Tibial artery (tissue), 4 donors: Measurements from ENCODE around the gene CCDC107.
A peak's percentile ranks its signal among the peaks of the same experiment; 100 is the strongest.
"Not testable (repeated sequence)": the region's sequence is repeated elsewhere in the genome, so short reads cannot be mapped to it uniquely, and the experiment has no call there.

Source experiments
- DNase-seq, 2 donors: peaks; one replicate each; pipeline ENCODE4 v3.0.0-alpha.2; 2019
- H3K27ac ChIP-seq, 2 donors: fragments of 200-600 bp; sonication (generic) in 1 of 2; 1 replicate in 1 of 2; 2 replicates in 1 of 2; pipeline ENCODE4 v1.5.1; 2018 to 2019; ENCODE audit warnings: mild to moderate bottlenecking in 1 of 2
- H3K27me3 ChIP-seq, 2 donors: fragments of 200-600 bp; sonication (generic) in 1 of 2; one replicate each; pipeline versions ENCODE4 v1.5.1 to v1.6.0; 2016 to 2019
- H3K36me3 ChIP-seq, 3 donors: fragments of 200-600 bp; sonication (generic) in 2 of 3; one replicate each; pipeline ENCODE4 v1.5.1; 2016 to 2019; ENCODE audit warnings: mild to moderate bottlenecking in 2 of 3
- H3K4me1 ChIP-seq, 4 donors: fragments of 200-600 bp; sonication (generic) in 2 of 4; 1 replicate in 3 of 4; 2 replicates in 1 of 4; pipeline ENCODE4 v1.5.1; 2016 to 2019
- H3K4me3 ChIP-seq, 2 donors: fragments of 200-600 bp; sonication (generic) in 1 of 2; 1 replicate in 1 of 2; 2 replicates in 1 of 2; pipeline ENCODE4 v1.5.1; 2018 to 2019; ENCODE audit warnings: mild to moderate bottlenecking in 2 of 2
- H3K9me3 ChIP-seq, 3 donors: fragments of 200-600 bp; sonication (generic) in 1 of 3; one replicate each; pipeline ENCODE4 v1.5.1; 2016 to 2019
- intact Hi-C: fragments of 100-400 bp; cut with DNase I; formaldehyde crosslinking; loops from one replicate; pipeline ENCODE4 v1.15.0; 2023; ENCODE audit warnings: low total_unique reads
- TF ChIP-seq, protein P1 (sequence below), 2 experiments: fragments of 200-600 bp in 1 of 2; fragments of 450-650 bp in 1 of 2; IDR thresholded peaks; one replicate each; pipeline ENCODE4 v1.5.1; 2017 to 2019; ENCODE audit warnings: antibody characterized with exemption in 2 of 2, mild to moderate bottlenecking in 1 of 2, moderate library complexity in 1 of 2

CCDC107 gene

GRCh38 chr9:35635730-35636129, 22.4 kb upstream of the CCDC107 start:
- no peaks in the 10 kb centered on the region for H3K9me3 ChIP-seq
- H3K27ac ChIP-seq = no peak overlapping the region
- no peak overlapping the region for H3K4me3 ChIP-seq
- DNase-seq = peak in 1 of 2 donors; percentile 6
- TF ChIP-seq, protein P1, sequence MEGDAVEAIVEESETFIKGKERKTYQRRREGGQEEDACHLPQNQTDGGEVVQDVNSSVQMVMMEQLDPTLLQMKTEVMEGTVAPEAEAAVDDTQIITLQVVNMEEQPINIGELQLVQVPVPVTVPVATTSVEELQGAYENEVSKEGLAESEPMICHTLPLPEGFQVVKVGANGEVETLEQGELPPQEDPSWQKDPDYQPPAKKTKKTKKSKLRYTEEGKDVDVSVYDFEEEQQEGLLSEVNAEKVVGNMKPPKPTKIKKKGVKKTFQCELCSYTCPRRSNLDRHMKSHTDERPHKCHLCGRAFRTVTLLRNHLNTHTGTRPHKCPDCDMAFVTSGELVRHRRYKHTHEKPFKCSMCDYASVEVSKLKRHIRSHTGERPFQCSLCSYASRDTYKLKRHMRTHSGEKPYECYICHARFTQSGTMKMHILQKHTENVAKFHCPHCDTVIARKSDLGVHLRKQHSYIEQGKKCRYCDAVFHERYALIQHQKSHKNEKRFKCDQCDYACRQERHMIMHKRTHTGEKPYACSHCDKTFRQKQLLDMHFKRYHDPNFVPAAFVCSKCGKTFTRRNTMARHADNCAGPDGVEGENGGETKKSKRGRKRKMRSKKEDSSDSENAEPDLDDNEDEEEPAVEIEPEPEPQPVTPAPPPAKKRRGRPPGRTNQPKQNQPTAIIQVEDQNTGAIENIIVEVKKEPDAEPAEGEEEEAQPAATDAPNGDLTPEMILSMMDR (IDR thresholded peaks at IDR 0.05) = no peak
- peaks cover 0 to 3% (median 0%) of the 10 kb centered on the region in 3 donors for H3K36me3 ChIP-seq
- intact Hi-C loops = loop anchor here (10.0 kb wide), 1 partner anchor 229 kb away; no protein-coding TSS in a partner anchor
- no peaks in the 10 kb centered on the region for H3K4me1 ChIP-seq
- no peaks in the 10 kb centered on the region for H3K27me3 ChIP-seq

GRCh38 chr9:35636135-35636876, 21.8 kb upstream of the CCDC107 start:
- H3K27me3 ChIP-seq = no peaks in the 10 kb centered on the region
- TF ChIP-seq, protein P1 (IDR thresholded peaks at IDR 0.05) = no peak
- intact Hi-C loops = loop anchor here (10.0 kb wide), 1 partner anchor 228 kb away; no protein-coding TSS in a partner anchor
- H3K36me3 ChIP-seq = peaks cover 0 to 5% (median 0%) of the 10 kb centered on the region in 3 donors
- no peaks in the 10 kb centered on the region for H3K4me1 ChIP-seq
- no peak overlapping the region for H3K4me3 ChIP-seq
- no peak overlapping the region for H3K27ac ChIP-seq
- H3K9me3 ChIP-seq = no peaks in the 10 kb centered on the region
- DNase-seq = peak in 1 of 2 donors; percentile 34

DNA sequence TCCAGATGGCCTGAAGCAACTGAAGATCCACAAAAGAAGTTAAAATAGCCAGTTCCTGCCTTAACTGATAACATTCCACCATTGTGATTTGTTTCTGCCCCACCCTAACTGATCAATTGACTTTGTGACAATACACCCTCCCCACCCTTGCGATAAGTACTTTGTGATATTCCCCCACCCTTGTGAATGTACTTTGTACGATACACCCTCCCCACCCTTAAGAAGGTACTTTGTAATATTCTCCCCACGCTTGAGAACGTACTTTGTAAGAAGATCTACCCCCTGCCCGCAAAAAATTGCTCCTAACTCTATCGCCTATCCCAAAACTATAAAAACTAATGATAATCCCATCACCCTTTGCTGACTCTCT, 21.2 kb upstream of the CCDC107 start:
- intact Hi-C loops = loop anchor here (10.0 kb wide), 1 partner anchor 228 kb away; no protein-coding TSS in a partner anchor
- DNase-seq, H3K27ac ChIP-seq: not testable (repeated sequence)

DNA sequence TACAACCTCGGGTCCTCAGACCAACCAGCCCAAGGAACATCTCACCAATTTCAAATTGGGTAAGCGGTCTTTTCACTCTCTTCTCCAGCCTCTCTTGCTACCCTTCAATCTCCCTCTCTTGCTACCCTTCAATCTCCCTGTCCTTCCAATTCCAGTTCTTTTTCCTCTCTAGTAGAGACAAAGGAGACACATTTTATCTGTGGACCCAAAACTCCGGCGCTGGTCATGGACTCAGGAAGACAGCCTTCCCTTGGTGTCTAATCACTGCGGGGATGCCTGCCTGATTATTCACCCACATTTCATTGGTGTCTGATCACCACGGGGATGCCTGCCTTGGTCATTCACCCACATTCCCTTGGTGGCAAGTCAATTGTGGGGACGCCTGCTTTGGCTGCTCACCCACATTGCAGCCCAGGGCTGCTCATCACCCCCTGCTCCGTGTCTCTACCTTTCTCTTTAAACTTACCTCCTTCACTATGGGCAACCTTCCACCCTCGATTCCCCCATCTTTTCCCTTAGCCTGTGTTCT, 20.6 kb upstream of the CCDC107 start:
- H3K4me3 ChIP-seq, H3K36me3 ChIP-seq, H3K27ac ChIP-seq, H3K4me1 ChIP-seq, H3K27me3 ChIP-seq, H3K9me3 ChIP-seq: not testable (repeated sequence)
- peak in 1 of 2 donors; percentile 27 for DNase-seq
- intact Hi-C loops = loop anchor here (10.0 kb wide), 1 partner anchor 227 kb away; no protein-coding TSS in a partner anchor

More for the DNA sequence above, 21.2 kb upstream of the CCDC107 start:
- not testable (repeated sequence) for H3K4me3 ChIP-seq, H3K4me1 ChIP-seq, H3K9me3 ChIP-seq, H3K36me3 ChIP-seq, H3K27me3 ChIP-seq

DNA sequence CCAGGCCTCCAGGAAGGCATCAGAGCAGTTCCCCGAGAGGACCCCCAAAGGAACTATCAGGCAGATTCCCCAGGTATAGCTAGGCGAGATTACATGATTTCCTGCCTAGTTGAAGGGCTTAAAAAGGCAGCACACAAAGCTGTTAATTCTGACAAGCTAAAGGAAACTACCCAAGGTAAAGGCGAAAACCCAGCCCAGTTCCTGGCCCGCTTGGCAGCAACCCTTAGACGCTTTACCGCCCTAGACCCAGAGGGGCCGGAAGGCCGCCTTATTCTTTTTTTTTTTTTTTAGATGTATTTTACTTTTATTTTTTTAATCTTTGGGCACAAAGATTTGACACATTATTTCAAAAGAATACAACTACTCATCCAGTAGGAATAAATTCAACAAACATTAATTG, 19.3 kb upstream of the CCDC107 start:
- not testable (repeated sequence) for H3K36me3 ChIP-seq, H3K9me3 ChIP-seq, H3K4me1 ChIP-seq, H3K27me3 ChIP-seq, H3K27ac ChIP-seq, H3K4me3 ChIP-seq
- peak in 1 of 2 donors; percentile 10 for DNase-seq
- intact Hi-C loops = loop anchor here (10.0 kb wide), 1 partner anchor 226 kb away; no protein-coding TSS in a partner anchor

DNA sequence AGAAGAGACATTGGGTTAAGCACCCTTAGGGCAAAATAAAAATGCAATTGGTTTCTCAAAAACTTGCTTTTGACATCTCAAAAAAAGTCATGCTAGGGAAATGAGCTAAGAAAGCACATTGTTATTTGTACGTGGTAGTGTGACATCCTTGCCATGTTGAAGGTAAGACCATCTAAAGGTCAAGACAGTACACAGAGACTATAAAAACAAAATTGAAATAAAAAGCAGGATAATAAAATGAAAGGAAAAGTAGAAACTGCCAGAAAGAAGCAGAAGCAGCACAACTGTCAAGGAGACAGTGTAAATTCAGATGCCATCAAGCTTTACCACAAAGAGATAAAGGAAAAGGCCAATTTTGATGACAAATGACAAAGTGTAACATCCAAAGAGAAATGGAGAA, 18.9 kb upstream of the CCDC107 start:
- not testable (repeated sequence) for H3K4me3 ChIP-seq, H3K27ac ChIP-seq, H3K27me3 ChIP-seq, H3K9me3 ChIP-seq, H3K4me1 ChIP-seq, DNase-seq, H3K36me3 ChIP-seq
- intact Hi-C loops = loop anchor here (10.0 kb wide), 1 partner anchor 226 kb away; no protein-coding TSS in a partner anchor

DNA sequence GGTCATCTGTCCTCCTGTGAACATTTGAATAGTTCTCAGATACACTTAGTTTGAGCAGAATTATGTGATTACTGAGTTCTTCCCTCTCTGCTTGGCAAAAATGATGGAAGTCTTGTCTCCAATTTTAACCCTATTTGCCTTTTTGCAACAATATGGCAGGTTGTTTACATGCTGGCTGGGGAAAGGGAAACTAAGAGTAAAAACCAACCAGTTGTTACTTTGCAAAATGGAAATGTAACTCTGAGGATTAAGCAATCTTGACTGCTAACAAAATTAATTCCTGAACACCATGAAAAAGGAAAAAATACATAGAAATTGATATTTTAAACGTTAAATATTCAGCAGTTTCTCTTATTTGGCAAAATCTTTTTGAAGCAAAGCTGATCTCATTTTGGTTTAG, 18.5 kb upstream of the CCDC107 start:
- Histone ChIP-seq H3K4me1 (no peaks in the 10 kb centered on the region), H3K4me3 (no peak overlapping the region), H3K27ac (no peak overlapping the region), H3K9me3 (no peaks in the 10 kb centered on the region), H3K36me3 (peaks cover 0 to 5% (median 0%) of the 10 kb centered on the region in 3 donors), H3K27me3 (no peaks in the 10 kb centered on the region)
- TF ChIP-seq, protein P1 (IDR thresholded peaks at IDR 0.05) = no peak
- intact Hi-C loops = loop anchor here (5.0 to 10.0 kb wide), 2 partner anchors 32 to 225 kb away; partner anchors contain the start of gene TESK1
- DNase-seq = no peak

DNA sequence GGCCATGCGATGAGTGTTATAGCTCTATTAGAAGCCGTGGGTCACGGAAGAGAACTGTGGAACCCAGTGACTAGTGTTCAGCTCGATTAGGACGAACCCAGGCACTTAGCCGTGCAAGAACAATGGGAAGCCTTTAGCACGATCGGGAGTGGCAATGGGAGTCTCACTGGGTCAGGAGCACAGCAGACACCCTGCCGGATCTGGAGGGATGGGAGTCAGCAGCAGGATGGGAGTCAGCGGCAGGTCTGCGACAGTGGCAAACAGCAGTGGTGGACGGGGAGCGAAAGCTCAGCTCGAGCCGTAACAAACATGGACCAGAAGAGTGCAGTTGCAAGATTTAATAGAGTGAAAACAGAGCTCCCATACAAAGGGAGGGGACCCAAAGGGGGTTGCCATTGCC, 17.7 kb upstream of the CCDC107 start:
- intact Hi-C loops = loop anchor here (5.0 kb wide), 1 partner anchor 33 kb away; the partner anchor contains the start of gene TESK1
- H3K36me3 ChIP-seq, H3K9me3 ChIP-seq, H3K4me3 ChIP-seq, H3K27me3 ChIP-seq, H3K4me1 ChIP-seq, H3K27ac ChIP-seq: not testable (repeated sequence)
- DNase-seq = peak in 1 of 2 donors; percentile 39

DNA sequence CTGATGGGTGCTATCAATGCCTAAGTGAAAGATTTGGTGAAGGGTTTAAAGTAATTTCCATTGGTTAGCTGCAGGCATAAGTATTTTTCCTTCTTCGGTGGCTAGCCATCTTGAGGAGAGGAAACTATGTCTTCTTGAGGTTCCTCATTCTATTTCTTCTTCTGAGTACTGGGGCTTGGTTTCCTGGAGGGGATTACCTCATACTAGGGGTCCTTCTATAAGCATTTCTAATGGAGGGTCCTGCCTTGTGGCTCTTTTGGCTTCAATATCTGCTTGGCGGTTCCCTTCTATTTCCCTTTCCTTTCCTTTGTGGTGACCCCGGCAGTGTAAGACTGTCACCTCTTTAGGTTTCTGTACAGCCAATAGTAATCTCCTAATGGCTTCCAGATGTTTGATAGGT, 16.6 kb upstream of the CCDC107 start:
- not testable (repeated sequence) for H3K9me3 ChIP-seq, H3K27ac ChIP-seq, H3K27me3 ChIP-seq, H3K36me3 ChIP-seq, H3K4me3 ChIP-seq, H3K4me1 ChIP-seq
- peak in 1 of 2 donors; percentile 1 for DNase-seq
- intact Hi-C loops = loop anchor here (5.0 kb wide), 1 partner anchor 34 kb away; the partner anchor contains the start of gene TESK1
